SK-N-SH treated with all-trans-retinoic acid at 6 μM for 48 hours (cell line): ENCODE data around the gene SMIM20.
"Not testable (repeated sequence)": the region's sequence is repeated elsewhere in the genome, so short reads cannot be mapped to it uniquely, and the experiment has no call there.

Experiments used
- ATAC-seq: fragments of 200-7000 bp; cut with Tn5 transposase; 3 replicates; pipeline ENCODE4 v1.9.1; 2020; ENCODE audit warnings: mild to moderate bottlenecking, moderate library complexity
- BACH2 ChIP-seq: fragments of 250-450 bp; sonication (Bioruptor Pico); IDR thresholded peaks from 2 replicates; pipeline ENCODE4 v1.9.0; 2021; ENCODE audit warnings: mild to moderate bottlenecking, borderline replicate concordance
- CSDC2 ChIP-seq: fragments of 250-450 bp; sonication (Bioruptor Pico); IDR thresholded peaks from 2 replicates; pipeline ENCODE4 v1.5.0; 2020; ENCODE audit warnings: mild to moderate bottlenecking, moderate library complexity
- CSRNP3 ChIP-seq: fragments of 250-450 bp; sonication (Bioruptor Pico); IDR thresholded peaks from 2 replicates; pipeline ENCODE4 v1.5.1; 2021; ENCODE audit warnings: mild to moderate bottlenecking, moderate library complexity
- ESRRG ChIP-seq: fragments of 250-450 bp; sonication (Bioruptor Pico); IDR thresholded peaks from 2 replicates; pipeline ENCODE4 v1.6.1; 2021; ENCODE audit warnings: mild to moderate bottlenecking
- GLIS3 ChIP-seq: fragments of 250-450 bp; sonication (Bioruptor Pico); IDR thresholded peaks from 2 replicates; pipeline ENCODE4 v1.5.0; 2020; ENCODE audit warnings: mild to moderate bottlenecking, moderate library complexity
- OSR1 ChIP-seq: fragments of 250-450 bp; sonication (Bioruptor Pico); IDR thresholded peaks from 2 replicates; pipeline ENCODE4 v1.8.0; 2022; ENCODE audit warnings: moderate library complexity, mild to moderate bottlenecking, inconsistent platforms
- SNAI2 ChIP-seq: fragments of 250-450 bp; sonication (Bioruptor Pico); IDR thresholded peaks from 2 replicates; pipeline ENCODE4 v1.5.0; 2020; ENCODE audit warnings: mild to moderate bottlenecking, moderate library complexity
- TOX ChIP-seq: fragments of 250-450 bp; sonication (Bioruptor Pico); IDR thresholded peaks from 2 replicates; pipeline ENCODE4 v1.8.0; 2021; ENCODE audit warnings: mild to moderate bottlenecking, moderate library complexity, borderline replicate concordance
- TSHZ2 ChIP-seq: fragments of 250-450 bp; sonication (Bioruptor Pico); IDR thresholded peaks from 2 replicates; pipeline ENCODE4 v1.5.0; 2020; ENCODE audit warnings: mild to moderate bottlenecking, moderate library complexity
- ZC3H10 ChIP-seq: fragments of 250-450 bp; sonication (Bioruptor Pico); IDR thresholded peaks from 2 replicates; pipeline ENCODE4 v1.5.1; 2021; ENCODE audit warnings: mild to moderate bottlenecking, moderate library complexity
- ZFP3 ChIP-seq: fragments of 250-450 bp; sonication (Bioruptor Pico); IDR thresholded peaks from 2 replicates; pipeline ENCODE4 v1.5.0; 2020; ENCODE audit warnings: mild to moderate bottlenecking, moderate library complexity
- ZFP30 ChIP-seq: fragments of 450-650 bp; formaldehyde crosslinking; IDR thresholded peaks from 2 replicates; pipeline ENCODE4 v1.5.0; 2022; ENCODE audit warnings: mild to moderate bottlenecking, moderate library complexity
- ZNF70 ChIP-seq: fragments of 450-650 bp; formaldehyde crosslinking; IDR thresholded peaks from 2 replicates; pipeline ENCODE4 v1.5.0; 2020; ENCODE audit warnings: mild to moderate bottlenecking, moderate library complexity
- ZNF8 ChIP-seq: fragments of 450-650 bp; formaldehyde crosslinking; IDR thresholded peaks from 2 replicates; pipeline ENCODE4 v1.5.0; 2020; ENCODE audit warnings: mild to moderate bottlenecking, moderate library complexity
- TF ChIP-seq, protein P1 (sequence below): fragments of 250-450 bp; sonication (Bioruptor Pico); IDR thresholded peaks from 2 replicates; pipeline ENCODE4 v1.5.1; 2020; ENCODE audit warnings: low read depth, mild to moderate bottlenecking, moderate library complexity

The SMIM20 gene

GRCh38 chr4:25913851-25914669, at the start of gene SMIM20:
TSS of gene SMIM20 (plus strand) at chr4:25914220. CDS start at chr4:25914314, 94 bp downstream.
- peak; percentile 95 for ATAC-seq
- no peak for TF ChIP-seq CSRNP3
- TF ChIP-seq CSDC2 (CRISPR knock-in tag), result 0 out of 2 replicates have a peak, but pooled peaks have one; percentile 8
- TF ChIP-seq TOX (CRISPR knock-in tag), result no peak
- TF ChIP-seq ZFP3 (CRISPR knock-in tag), result peak; percentile 41; the same call in 1 of the 2 replicates

GRCh38 chr4:25865586-25865985, 48.4 kb upstream of the SMIM20 start:
- TF ChIP-seq ZFP30 (CRISPR knock-in tag) (no peak), ZFP3 (CRISPR knock-in tag) (no peak), GLIS3 (no peak), SNAI2 (CRISPR knock-in tag) (no peak), OSR1 (no peak), ZC3H10 (no peak), TSHZ2 (CRISPR knock-in tag) (no peak), ESRRG (CRISPR knock-in tag) (no peak)
- no peak for ATAC-seq

DNA sequence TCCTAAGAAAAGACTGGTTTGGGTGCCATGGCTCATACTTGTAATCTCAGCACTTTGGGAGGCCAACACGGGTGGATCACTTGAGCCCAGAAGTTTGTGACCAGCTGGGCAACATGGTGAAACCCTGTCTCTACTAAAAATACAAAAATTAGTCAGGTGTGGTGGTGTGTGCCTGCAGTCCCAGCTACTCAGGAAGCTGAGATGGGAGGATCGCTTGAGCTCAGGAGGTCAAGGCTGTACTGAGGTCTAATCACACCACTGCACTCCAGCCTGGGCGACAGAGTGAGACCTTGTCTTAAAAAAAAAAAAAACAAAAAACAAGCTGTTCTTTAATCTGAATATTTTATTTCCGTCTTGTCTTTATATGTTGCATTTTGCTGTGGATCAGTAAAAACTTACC, 47.6 kb upstream of the SMIM20 start:
- ATAC-seq, result not testable (repeated sequence)

DNA sequence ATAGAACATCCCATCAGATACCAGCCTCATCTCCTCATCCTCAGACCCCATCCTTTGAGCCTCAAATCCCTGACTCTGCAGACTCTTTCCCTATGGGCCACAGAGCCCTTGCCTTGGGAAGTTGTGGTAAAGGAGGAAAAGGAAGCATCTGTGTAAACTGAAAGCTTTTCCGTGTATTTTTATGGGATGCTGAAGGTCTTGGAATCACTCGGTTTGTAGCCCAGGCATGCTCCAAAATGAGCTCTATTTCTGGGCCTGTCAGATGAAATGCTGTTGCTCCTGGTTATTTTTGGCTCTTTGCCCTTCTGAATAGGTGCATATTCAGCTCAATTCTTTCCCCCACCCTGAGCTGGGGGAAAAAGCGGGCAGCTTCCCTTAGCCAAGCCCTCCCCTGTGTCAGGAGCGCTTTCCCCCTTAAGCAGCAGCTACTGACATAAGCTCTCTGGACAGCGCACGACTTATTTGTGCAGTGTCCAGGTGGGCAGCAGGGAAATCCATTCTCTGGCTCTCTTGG, 46.2 kb upstream of the SMIM20 start:
- no peak for TF ChIP-seq CSRNP3
- TF ChIP-seq, protein P1, sequence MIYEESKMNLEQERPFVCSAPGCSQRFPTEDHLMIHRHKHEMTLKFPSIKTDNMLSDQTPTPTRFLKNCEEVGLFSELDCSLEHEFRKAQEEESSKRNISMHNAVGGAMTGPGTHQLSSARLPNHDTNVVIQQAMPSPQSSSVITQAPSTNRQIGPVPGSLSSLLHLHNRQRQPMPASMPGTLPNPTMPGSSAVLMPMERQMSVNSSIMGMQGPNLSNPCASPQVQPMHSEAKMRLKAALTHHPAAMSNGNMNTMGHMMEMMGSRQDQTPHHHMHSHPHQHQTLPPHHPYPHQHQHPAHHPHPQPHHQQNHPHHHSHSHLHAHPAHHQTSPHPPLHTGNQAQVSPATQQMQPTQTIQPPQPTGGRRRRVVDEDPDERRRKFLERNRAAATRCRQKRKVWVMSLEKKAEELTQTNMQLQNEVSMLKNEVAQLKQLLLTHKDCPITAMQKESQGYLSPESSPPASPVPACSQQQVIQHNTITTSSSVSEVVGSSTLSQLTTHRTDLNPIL (CRISPR knock-in tag), result no peak
- no peak for TF ChIP-seq TOX (CRISPR knock-in tag)
- TF ChIP-seq ESRRG (CRISPR knock-in tag), result no peak
- ATAC-seq, result no peak

- no peak for TF ChIP-seq ZNF8 (CRISPR knock-in tag)
- no peak for TF ChIP-seq TOX (CRISPR knock-in tag)
- no peak for TF ChIP-seq TSHZ2 (CRISPR knock-in tag)
- no peak for TF ChIP-seq ZNF70
- no peak for TF ChIP-seq BACH2 (CRISPR knock-in tag)
- TF ChIP-seq ESRRG (CRISPR knock-in tag), result no peak
- TF ChIP-seq, all 23 proteins: peak for 0
- no peak for ATAC-seq
Measured at GRCh38 chr4:25870081-25870480, 43.9 kb upstream of the SMIM20 start.
